AG04449 (cell line): ENCODE results near the gene KRTAP4-7.

Experiments
- CTCF ChIA-PET: fragments of 350-600 bp; formaldehyde crosslinking; extraction: SDS; loops from one replicate; lab custom pipeline; 2021; ENCODE audit warnings: antibody characterized with exemption; lab: Yijun Ruan, JAX
- POLR2A ChIA-PET: fragments of 400-600, 350-600 bp; formaldehyde crosslinking; extraction: SDS; loops from one replicate; lab custom pipeline; 2020; ENCODE audit warnings: antibody characterized with exemption, inconsistent platforms; lab: Yijun Ruan, JAX
- DNase-seq: peaks from one replicate; pipeline ENCODE4 v3.0.0-alpha.2; 2010; ENCODE audit warnings: low read depth, low spot score
- H3K4me3 ChIP-seq: 2 replicates; pipeline ENCODE4 v1.5.1; 2011; ENCODE audit warnings: low read depth, mild to moderate bottlenecking, control low read depth, low read length
- CTCF ChIP-seq: IDR thresholded peaks from one replicate; pipeline ENCODE4 v1.5.1; 2011; ENCODE audit warnings: mild to moderate bottlenecking, moderate library complexity, low read length, control low read depth, inconsistent platforms; ENCODE audit not compliant: insufficient read depth; ENCODE audit errors: missing control alignments

KRTAP4-7 gene

GRCh38 chr17:41133880-41134735, 50.2 kb downstream of the KRTAP4-7 start:
- CTCF ChIA-PET, result interaction anchor here (1.0 to 1.6 kb wide), 2 partner anchors 188 to 415 kb away, joined by 3 to 6 read pairs; no protein-coding TSS in a partner anchor
- H3K4me3 ChIP-seq, result no peak overlapping the region
- no peak for DNase-seq
- TF ChIP-seq CTCF, result no peak
- POLR2A ChIA-PET, result interaction anchor here (0.9 kb wide), 1 partner anchor 181 kb away, joined by 3 read pairs; no protein-coding TSS in a partner anchor
